K562 (cell line): Measurements from ENCODE around the gene FBXW7.

Experiments
- BRF1 ChIP-seq: IDR thresholded peaks from 3 replicates; pipeline ENCODE4 v1.6.1; 2011; ENCODE audit warnings: borderline replicate concordance, mild to moderate bottlenecking; ENCODE audit not compliant: insufficient read length; ENCODE audit errors: extremely low read depth
- CTCF ChIP-seq, 3 experiments: IDR thresholded peaks in 2 of 3; conservative IDR thresholded peaks in 1 of 3; 2 replicates each; pipeline ENCODE4 v1.5.1; 2011 to 2012; ENCODE audit warnings: low read length in 3 of 3, mild to moderate bottlenecking in 3 of 3, control low read depth in 2 of 3, improper control_type of control experiment in 1 of 3, inconsistent platforms in 1 of 3, low read depth in 1 of 3, mixed read lengths in 1 of 3, moderate library complexity in 1 of 3; ENCODE audit not compliant: insufficient read depth in 2 of 3
- FOXK2 ChIP-seq, 2 experiments: fragments of 450-650 bp; IDR thresholded peaks in 1 of 2; conservative IDR thresholded peaks in 1 of 2; 2 replicates each; pipeline ENCODE4 v1.6.1; 2016; ENCODE audit warnings: low read depth in 2 of 2, mild to moderate bottlenecking in 1 of 2
- HCFC1 ChIP-seq: IDR thresholded peaks from 2 replicates; pipeline ENCODE4 v1.6.1; 2012; ENCODE audit warnings: low read depth, low read length, improper control_type of control experiment
- MAFF ChIP-seq: IDR thresholded peaks from 2 replicates; pipeline ENCODE4 v1.6.1; 2012; ENCODE audit warnings: low read length, improper control_type of control experiment
- MLLT1 ChIP-seq, 2 experiments: fragments of 450-650 bp; IDR thresholded peaks; 2 replicates each; pipeline ENCODE4 v1.6.1; 2016
- POLR2AphosphoS5 ChIP-seq: IDR thresholded peaks from 2 replicates; pipeline ENCODE4 v1.6.1; 2011; ENCODE audit warnings: mild to moderate bottlenecking, low read depth, low read length, moderate library complexity; ENCODE audit not compliant: control insufficient read depth, insufficient read depth
- SRF ChIP-seq, 2 experiments: fragments of 250-450, 450-650 bp in 1 of 2; sonication (Bioruptor Pico) in 1 of 2; sonication (generic) in 1 of 2; formaldehyde crosslinking; IDR thresholded peaks; 2 replicates each; pipeline versions ENCODE4 v1.5.0 to v1.5.1; 2020 to 2022; ENCODE audit warnings: mild to moderate bottlenecking in 1 of 2, missing genetic modification reagents in 1 of 2
- SRSF7 ChIP-seq: fragments of 200-400 bp; formaldehyde crosslinking; optimal IDR thresholded peaks from 2 replicates; pipeline ENCODE3; 2017; ENCODE audit warnings: mild to moderate bottlenecking, low read depth, low read length
- TRIM24 ChIP-seq, 2 experiments: fragments of 450-650 bp; IDR thresholded peaks; 2 replicates each; pipeline ENCODE4 v1.6.1; 2016
- ZBTB26 ChIP-seq: fragments of 450-650 bp; formaldehyde crosslinking; IDR thresholded peaks from 2 replicates; pipeline ENCODE4 v1.4.0; 2022; ENCODE audit warnings: missing genetic modification characterization

GRCh38 chr4:152352622-152353116 is 183.2 kb downstream of the FBXW7 start:
- TF ChIP-seq CTCF (IDR thresholded peaks at IDR 0.05 in 2 of 3, conservative IDR thresholded peaks at IDR 0.05 in 1 of 3; ENCODE audit: insufficient read depth in 2 of 3, low read depth in 1 of 3, low read length in 3 of 3) (no peak), POLR2AphosphoS5 (no peak), ZBTB26 (CRISPR knock-in tag) (no peak), HCFC1 (no peak), MAFF (no peak), SRSF7 (no peak), FOXK2 (conservative IDR thresholded peaks at IDR 0.05 in 1 of 2, IDR thresholded peaks at IDR 0.05 in 1 of 2; ENCODE audit: low read depth in 2 of 2) (peak in 1 of 2 experiments; percentile 83; a peak in 2 of 4 replicates), TRIM24 (IDR thresholded peaks at IDR 0.05) (no peak), BRF1 (no peak), MLLT1 (IDR thresholded peaks at IDR 0.05) (no peak), SRF (CRISPR knock-in tag; IDR thresholded peaks at IDR 0.05) (no peak)
